Gastrocnemius medialis (tissue), 4 donors: Measurements from ENCODE around the gene CCNI. TPM values are rescaled to one million over a fixed set of nuclear protein-coding genes. Genes with fewer than 3 reads are reported as not detected.

Source experiments
- ATAC-seq, 2 donors: fragments of 150-250 bp; one replicate each; pipeline ENCODE4 v1.9.1; 2016
- DNase-seq, 2 donors: peaks; one replicate each; pipeline ENCODE4 v3.0.0-alpha.2; 2019
- H3K27ac ChIP-seq, 4 donors: fragments of 200-600 bp; sonication (generic); 1 replicate in 1 of 4; 2 replicates in 3 of 4; pipeline ENCODE4 v1.5.1; 2016 to 2018; ENCODE audit warnings: mild to moderate bottlenecking in 2 of 4, moderate library complexity in 1 of 4
- H3K27me3 ChIP-seq, 3 donors: fragments of 200-600 bp; sonication (generic) in 2 of 3; 1 replicate in 1 of 3; 2 replicates in 2 of 3; pipeline versions ENCODE4 v1.5.1 to v1.6.0; 2016 to 2019; ENCODE audit warnings: mild to moderate bottlenecking in 1 of 3, moderate library complexity in 1 of 3
- H3K36me3 ChIP-seq, 2 donors: fragments of 200-600 bp; sonication (generic) in 1 of 2; one replicate each; pipeline ENCODE4 v1.5.1; 2017 to 2018
- H3K4me1 ChIP-seq, 2 donors: fragments of 200-600 bp; sonication (generic) in 1 of 2; one replicate each; pipeline ENCODE4 v1.5.1; 2016 to 2017; ENCODE audit warnings: mild to moderate bottlenecking in 2 of 2
- H3K4me3 ChIP-seq, 4 donors: fragments of 200-600 bp; sonication (generic) in 3 of 4; 1 replicate in 1 of 4; 2 replicates in 3 of 4; pipeline ENCODE4 v1.5.1; 2016 to 2019; ENCODE audit warnings: mild to moderate bottlenecking in 2 of 4
- H3K9me3 ChIP-seq, 3 donors: fragments of 200-600 bp; sonication (generic) in 2 of 3; 1 replicate in 1 of 3; 2 replicates in 2 of 3; pipeline ENCODE4 v1.5.1; 2016 to 2019
- POLR2A ChIP-seq, 2 donors: fragments of 450-650 bp; IDR thresholded peaks; one replicate each; pipeline ENCODE4 v1.6.1; 2017; ENCODE audit warnings: antibody characterized with exemption in 2 of 2, mild to moderate bottlenecking in 2 of 2, moderate library complexity in 2 of 2
- in situ Hi-C, 4 donors: fragments of 200-750 bp; cut with MboI; loops; one replicate each; pipeline versions ENCODE4 v1.15.0 to v1.8.0; 2017; ENCODE audit warnings: low sequenced_read_pairs in 4 of 4
- intact Hi-C: fragments of 100-400 bp; cut with DNase I; formaldehyde crosslinking; loops from one replicate; pipeline ENCODE4 v1.15.1; 2023; ENCODE audit warnings: low total_unique reads
- total RNA-seq, 4 donors: library from RNA; depleted of rRNA; stranded (reverse); fragments of >200 nt; gene quantifications; one replicate each; pipeline versions ENCODE4 v1.1.0 to v1.2.3, GENCODE V29; 2016
- TF ChIP-seq, protein P1 (sequence below), 5 experiments: fragments of 450-650 bp in 3 of 5; fragments of 200-600 bp in 2 of 5; sonication (generic) in 2 of 5; IDR thresholded peaks in 4 of 5; conservative IDR thresholded peaks in 1 of 5; 1 replicate in 4 of 5; 2 replicates in 1 of 5; pipeline ENCODE4 v1.5.1; 2016 to 2019; ENCODE audit warnings: antibody characterized with exemption in 5 of 5, mild to moderate bottlenecking in 3 of 5, moderate library complexity in 3 of 5

Gene CCNI
- total RNA-seq, 4 donors from 2014 or later, result 82.8 to 138 (median 129) TPM

DNA sequence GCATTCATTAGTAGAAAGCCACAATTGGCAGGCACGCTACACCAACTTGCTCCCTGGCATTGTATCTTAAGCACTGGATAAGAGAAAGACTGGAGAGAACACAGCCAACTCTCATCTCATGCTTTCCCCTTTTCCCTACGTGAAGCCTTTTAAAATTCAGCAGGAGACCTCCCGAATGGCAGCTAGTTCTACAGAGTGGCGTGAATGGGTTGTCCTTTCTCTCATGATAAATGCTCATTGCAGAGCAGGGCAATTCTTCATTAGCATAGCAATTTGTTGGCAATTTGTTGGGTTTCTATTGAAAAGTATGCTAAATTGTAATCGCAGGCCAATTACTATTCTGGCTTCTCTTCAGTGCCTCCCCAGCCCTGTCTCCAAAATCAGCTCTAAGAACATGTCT is 78.3 kb downstream of the CCNI start:
- peaks cover 0 to 3% of the 10 kb centered on the region in 2 donors for H3K36me3 ChIP-seq
- intact Hi-C loops (no loop called here), in situ Hi-C loops (no loop called here)
- H3K4me1 ChIP-seq, result peaks cover 24 to 30% of the 10 kb centered on the region in 2 donors
- H3K4me3 ChIP-seq, result no peak overlapping the region
- H3K27ac ChIP-seq, result no peak overlapping the region
- no peak for ATAC-seq
- no peak for TF ChIP-seq POLR2A (IDR thresholded peaks at IDR 0.05)
- TF ChIP-seq, protein P1, sequence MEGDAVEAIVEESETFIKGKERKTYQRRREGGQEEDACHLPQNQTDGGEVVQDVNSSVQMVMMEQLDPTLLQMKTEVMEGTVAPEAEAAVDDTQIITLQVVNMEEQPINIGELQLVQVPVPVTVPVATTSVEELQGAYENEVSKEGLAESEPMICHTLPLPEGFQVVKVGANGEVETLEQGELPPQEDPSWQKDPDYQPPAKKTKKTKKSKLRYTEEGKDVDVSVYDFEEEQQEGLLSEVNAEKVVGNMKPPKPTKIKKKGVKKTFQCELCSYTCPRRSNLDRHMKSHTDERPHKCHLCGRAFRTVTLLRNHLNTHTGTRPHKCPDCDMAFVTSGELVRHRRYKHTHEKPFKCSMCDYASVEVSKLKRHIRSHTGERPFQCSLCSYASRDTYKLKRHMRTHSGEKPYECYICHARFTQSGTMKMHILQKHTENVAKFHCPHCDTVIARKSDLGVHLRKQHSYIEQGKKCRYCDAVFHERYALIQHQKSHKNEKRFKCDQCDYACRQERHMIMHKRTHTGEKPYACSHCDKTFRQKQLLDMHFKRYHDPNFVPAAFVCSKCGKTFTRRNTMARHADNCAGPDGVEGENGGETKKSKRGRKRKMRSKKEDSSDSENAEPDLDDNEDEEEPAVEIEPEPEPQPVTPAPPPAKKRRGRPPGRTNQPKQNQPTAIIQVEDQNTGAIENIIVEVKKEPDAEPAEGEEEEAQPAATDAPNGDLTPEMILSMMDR (IDR thresholded peaks at IDR 0.05 in 4 of 5, conservative IDR thresholded peaks at IDR 0.05 in 1 of 5), result no peak
- H3K27me3 ChIP-seq, result no peaks in the 10 kb centered on the region
- no peaks in the 10 kb centered on the region for H3K9me3 ChIP-seq
- no peak for DNase-seq

Other genes with a start within 250 kb of the CCNI start
- gene SOWAHB, start 177.8 kb downstream of the CCNI start, total RNA-seq, result under 1 TPM in 1 of 4 donors, not detected in 3; 0.12 TPM
- 100 to 1,000 TPM in 1 of 4 donors, 10 to 100 TPM in 3; 11.3 to 104 (median 47.9) TPM for gene SEPTIN11, start 126.2 kb downstream of the CCNI start, total RNA-seq
- gene CCNG2, start 81.2 kb upstream of the CCNI start, total RNA-seq, result 10 to 100 TPM in 2 of 4 donors, 1 to 10 TPM in 2; 7.7 to 12.6 (median 9.7) TPM